ENCODE measurements around the gene CHAF1B. TPM values are rescaled to one million over a fixed set of nuclear protein-coding genes. Genes with fewer than 3 reads are reported as not detected.
"Not testable (repeated sequence)": the region's sequence is repeated elsewhere in the genome, so short reads cannot be mapped to it uniquely, and the experiment has no call there.

The CHAF1B gene
- total RNA-seq, 1 donor from 2014 or later: 0.24 TPM

GRCh38 chr21:36388096-36388495, 2.9 kb downstream of the CHAF1B start:
- DNase-seq (ENCODE audit: low spot score): no peak

GRCh38 chr21:36388835-36389234, 3.6 kb downstream of the CHAF1B start:
- no peak for DNase-seq (ENCODE audit: low spot score)

- DNase-seq (ENCODE audit: low spot score): not testable (repeated sequence)
Observed at GRCh38 chr21:36391649-36392048, 6.5 kb downstream of the CHAF1B start.

DNA sequence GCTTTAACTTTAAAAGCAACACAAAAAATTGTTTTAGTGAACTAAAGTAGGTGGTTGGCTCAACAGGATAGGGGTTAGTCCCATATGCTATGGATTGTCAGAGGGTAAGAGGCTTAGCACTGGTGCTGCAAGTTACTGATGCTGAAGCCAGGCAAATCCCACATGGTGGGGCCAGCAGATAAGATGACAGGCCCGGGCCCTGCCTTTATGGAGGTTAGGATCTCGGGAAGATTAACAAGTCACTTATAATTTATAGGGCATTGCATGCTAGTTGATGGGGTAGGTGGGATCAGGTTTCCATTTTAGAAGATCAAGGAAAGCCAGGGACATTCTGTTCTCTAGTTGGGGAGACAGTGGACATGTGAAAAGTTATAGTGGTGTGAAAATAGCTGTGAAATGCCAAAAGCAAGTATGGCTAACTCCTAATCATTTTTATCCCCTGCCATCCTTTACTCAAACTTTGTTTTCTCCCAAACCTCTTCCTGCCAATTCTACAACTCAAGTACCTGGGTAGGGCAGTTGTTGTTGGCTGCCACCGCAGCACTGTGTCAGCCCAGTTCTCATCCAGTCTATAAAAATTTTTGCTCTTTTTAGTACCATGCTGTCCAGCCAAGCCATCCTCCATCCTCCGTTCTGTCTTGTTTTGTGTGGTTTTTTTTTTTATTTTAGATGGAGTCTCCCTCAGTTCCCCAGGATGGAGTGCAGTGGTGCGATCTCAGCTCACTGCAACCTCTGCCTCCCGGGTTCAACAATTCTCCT, 10.3 kb downstream of the CHAF1B start:
- peak; percentile 37 for DNase-seq (ENCODE audit: low spot score)

DNA sequence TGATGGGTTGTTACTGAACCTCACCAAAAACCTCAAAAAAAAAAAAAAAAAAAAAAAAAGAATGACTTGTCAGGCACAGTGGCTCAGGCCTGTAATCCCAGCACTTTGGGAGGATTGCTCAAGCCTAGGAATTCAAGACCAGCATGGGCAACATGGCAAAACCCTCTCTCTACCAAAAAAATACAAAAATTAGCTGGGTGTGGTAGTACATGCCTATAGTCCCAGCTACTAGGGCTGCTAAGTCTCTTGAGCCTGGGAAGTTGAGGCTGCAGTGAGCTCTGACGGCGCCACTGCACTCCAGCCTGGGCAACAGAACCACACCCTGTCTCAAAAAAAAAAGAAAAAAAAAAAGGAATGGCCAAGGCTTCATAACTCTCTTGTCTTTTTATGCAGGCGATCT, 11.1 kb downstream of the CHAF1B start:
- DNase-seq (ENCODE audit: low spot score): peak; percentile 60

- no peak for DNase-seq (ENCODE audit: low spot score)
Observed at GRCh38 chr21:36396971-36397370, 11.8 kb downstream of the CHAF1B start.

GRCh38 chr21:36397606-36398005, 12.4 kb downstream of the CHAF1B start:
- no peak for DNase-seq (ENCODE audit: low spot score)

DNA sequence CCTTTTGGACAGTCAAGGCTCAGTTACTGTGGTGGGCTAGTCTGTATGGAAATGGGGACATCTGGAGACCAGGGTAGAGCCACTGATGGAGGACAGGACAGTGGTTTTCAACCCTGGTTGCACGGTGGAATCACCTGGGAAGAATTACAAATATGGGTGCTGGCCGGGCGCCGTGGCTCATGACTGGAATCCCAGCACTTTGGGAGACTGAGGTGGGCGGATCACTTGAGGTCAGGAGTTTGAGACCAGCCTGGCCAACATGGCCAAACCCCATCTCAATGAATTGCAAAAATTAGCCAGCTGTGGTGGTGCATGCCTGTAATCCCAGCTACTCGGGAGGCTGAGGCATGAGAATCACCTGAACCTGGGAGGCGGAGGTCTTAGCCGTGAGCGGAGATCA, 14.5 kb downstream of the CHAF1B start:
- DNase-seq (ENCODE audit: low spot score): not testable (repeated sequence)

DNA sequence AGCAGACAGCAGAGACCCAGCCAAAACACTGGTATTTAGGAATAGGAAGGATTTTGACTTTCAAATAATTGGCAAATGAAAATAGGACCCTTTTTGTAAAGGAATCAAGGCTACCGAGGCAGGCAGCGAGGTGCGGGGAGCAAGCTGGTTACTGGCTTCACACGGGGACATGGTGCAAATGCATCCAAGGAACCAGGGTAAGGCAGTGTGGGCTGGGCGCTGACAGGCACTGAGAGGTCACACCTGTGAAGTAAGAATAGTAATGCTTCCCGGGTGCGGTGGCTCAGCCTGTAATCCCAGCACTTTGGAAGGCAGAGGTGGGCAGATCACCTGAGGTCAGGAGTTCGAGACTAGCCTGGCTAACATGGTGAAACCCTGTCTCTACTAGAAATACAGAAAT, 15.5 kb downstream of the CHAF1B start:
- DNase-seq (ENCODE audit: low spot score): no peak

DNA sequence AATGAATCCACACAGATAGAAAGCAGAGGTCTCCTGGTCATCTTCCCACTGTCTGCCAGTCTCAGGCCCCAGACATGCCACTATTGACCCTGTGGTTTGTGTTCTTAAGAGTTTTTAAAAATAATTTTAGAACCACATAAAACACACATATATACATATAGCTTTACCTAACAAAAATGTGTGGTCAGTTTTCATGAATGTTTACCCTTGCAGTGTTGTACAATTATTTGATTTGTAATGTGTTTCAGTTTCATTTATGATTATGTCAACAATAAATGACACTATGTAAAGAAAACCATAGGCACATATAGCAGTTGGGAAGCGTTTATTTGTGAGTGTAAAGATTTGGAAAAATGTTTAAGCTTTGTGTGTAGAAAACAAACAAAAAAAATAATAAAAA, 17.1 kb downstream of the CHAF1B start:
- no peak for DNase-seq (ENCODE audit: low spot score)

DNA sequence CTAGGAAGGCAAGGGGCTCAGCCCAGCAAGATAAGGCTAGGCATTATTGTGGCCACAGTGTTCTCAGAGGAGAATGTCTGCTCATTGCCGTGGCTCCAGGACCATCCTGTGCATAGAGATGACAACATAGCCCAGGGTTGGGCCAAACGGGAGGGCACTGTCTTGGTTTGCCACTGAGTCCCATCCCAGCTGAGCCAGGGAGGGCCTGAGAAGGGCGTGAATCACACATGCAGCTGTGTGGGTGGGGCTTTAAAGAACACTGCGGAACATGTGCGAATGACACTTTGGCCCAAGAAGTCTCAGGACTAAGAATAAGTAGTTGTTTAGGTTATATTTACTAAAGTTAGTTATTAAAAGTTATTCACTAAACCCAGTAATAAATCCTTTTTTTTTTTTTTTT, 18.5 kb downstream of the CHAF1B start:
- no peak for DNase-seq (ENCODE audit: low spot score)

DNA sequence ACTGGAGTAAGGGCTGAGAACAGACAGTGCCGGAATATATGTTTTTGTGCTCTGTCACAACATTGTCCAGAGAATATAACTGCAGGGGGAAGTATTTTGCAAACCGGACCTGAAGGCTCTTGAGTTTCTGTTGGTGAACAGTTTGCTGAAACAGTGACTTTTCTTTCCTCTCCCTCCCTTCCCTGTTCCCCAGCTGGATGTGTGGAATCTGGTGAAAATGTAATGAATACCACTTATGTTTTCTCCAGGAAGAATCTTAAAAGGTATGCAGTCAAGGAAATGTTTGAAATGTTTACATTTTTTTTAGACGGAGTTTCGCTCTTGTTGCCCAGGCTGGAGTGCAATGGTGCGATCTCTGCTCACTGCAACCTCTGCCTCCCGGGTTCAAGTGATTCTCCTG, 23.4 kb downstream of the CHAF1B start:
- no peak for DNase-seq (ENCODE audit: low spot score)

- no peak for DNase-seq (ENCODE audit: low spot score)
Observed at GRCh38 chr21:36411301-36411700, 26.1 kb downstream of the CHAF1B start.

DNA sequence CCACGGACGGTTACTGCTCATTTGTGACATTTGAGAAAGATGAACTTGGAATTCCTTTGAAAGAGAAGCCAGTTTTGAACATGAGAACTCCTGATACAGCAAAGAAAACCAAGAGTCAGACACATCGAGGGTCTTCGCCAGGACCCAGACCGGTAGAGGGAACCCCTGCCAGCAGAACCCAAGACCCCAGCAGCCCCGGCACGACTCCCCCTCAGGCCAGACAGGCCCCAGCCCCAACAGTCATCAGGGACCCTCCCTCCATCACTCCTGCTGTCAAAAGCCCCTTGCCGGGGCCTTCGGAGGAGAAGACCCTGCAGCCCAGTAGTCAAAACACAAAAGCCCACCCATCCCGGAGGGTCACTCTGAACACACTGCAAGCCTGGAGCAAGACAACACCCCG, 27.7 kb downstream of the CHAF1B start:
- DNase-seq (ENCODE audit: low spot score): no peak

DNA sequence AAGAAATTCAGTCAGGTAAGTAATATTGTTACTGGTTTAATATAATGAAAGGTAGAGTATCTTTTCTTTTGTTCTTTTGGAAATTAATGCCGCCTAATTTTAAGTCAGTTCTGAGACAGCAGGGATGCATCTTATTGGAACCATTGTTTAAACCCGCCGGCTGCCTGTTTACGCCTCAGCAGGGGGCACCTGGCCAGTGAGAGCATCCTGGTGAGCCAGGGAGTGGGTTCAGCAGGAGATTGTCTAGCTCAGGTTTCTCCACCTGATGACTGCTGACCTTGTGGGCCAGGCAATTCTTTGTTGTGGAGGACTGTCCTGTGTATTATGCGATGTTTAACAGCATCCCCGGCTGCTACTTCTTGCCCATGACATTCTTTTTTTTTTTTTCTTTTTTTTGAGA, 30.2 kb downstream of the CHAF1B start:
- DNase-seq (ENCODE audit: low spot score): no peak

DNA sequence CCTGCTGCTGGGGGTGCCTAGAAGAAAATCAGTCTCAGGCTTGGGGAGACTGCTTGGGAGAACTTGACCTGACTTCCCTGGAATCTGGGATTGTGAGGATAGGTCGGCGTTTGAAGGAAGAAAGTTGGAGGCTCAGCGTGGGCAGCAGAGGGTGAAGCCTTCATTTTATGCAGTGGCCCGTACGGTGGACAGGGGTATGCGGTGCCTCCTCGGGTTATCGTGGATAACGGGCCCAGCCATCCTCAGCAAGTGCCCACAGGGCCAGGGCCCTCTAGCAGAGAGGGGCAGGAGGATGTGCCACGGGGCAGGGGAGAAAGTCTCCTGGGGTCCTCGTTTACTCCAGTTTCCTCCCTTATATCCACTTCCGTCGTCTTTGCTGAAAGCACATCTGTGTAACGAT, 34.0 kb downstream of the CHAF1B start:
- no peak for DNase-seq (ENCODE audit: low spot score)

- DNase-seq (ENCODE audit: low spot score): peak; percentile 88
Observed at GRCh38 chr21:36419996-36420395, 34.8 kb downstream of the CHAF1B start.

DNA sequence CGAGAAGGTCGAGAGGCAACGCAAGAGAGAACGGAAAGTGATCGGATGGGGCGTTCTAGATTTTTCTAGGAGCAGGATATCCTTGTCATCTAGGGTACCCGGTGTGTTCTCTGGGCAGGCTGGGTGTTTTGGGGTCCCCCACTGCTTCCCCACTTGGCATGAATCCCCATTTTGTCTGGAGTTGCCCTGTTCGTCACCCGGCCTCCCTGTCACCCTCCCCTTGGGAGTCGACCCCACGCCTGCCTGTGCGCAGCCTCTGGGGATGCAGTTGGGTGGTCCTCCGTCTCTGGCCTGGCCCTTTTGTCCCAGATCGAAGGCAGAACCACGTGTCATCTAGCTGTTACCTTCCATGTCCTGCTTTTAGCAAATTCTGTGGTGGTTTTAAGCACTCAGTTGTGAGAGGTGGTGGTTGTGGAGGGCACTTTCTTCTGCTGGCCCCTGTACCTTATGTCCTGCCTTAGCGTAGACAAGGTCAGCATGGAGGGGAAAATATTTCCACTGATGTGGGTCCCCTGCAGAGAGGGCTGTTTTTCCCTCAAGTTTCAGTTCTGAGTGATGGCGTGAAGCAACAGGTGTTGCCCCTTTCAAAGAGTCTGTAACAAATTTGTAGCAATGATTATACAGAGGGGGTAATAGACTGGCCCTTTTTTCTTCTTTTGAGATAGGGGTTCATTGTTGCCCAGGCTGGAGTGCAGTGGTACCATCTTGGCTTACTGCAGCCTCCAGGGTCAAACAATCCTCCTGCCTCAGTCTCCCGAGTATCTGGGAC, 35.6 kb downstream of the CHAF1B start:
- no peak for DNase-seq (ENCODE audit: low spot score)

DNA sequence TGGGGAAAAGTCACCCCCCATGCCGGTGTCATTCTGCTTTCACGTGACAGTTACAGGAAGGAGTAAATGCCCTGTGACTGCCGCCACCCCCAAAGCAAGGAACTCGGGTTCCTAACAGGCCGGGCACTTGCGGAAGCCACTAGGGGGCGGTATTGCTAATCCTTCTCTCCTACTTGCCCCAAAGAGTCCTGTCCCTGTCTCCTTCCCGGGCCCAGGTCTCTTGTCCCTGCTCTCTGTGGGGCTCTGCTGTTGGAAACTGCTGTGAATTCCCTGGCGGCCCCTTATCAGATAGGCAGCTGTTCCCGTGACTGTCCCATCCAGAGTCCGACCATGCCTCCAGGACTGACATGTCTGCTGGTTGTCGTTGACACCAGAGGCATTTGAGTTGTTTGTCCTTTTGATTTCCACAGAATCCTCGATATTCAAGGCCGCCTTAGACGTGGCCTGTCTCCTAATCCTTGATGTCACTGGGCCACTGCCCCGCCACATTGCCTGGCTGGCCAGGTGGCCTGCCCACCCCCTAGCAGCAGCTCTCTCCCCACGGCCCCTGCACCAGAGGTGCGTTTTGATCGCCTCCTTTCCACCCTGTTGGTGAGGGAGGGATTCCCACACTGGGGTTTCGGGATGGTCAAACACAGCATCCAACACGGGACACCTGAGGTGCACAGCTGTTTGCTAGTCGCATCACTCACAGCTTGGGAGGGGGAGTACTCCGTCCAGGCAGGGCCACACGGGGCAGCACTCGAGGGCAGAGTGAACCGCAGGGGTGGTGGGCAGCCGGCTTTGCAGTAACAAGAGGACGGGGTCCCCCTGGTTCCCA, 37.3 kb downstream of the CHAF1B start:
- no peak for DNase-seq (ENCODE audit: low spot score)

DNA sequence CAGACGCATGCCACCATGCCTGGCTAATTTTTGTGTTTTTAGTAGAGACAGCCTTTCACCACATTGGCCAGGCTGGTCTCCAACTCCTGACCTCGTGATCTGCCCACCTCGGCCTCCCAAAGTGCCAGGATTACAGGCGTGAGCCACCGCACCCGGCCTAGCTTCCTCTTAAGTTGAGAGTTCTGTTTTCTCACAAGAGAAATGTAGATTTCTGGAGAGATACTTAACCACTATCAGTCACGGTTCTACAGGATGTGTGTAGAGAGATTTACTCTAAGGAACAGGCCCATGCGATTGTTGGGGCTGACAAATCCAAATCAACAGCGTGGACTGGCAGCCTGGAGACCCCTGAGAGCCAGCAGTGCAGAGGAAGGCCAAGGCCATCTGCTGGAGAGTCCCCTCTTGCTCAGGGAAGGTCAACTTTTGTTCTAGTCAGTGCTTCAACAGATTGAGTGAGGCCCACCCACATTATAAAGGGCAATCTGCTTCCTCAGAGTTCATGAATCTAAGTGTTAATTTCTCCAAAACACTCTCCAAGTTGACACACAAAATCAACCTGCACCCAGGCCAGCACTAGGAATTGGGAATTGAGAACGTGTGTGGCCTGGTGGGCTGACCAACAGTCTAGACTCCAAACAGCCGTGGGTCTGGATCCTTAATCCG, 38.7 kb downstream of the CHAF1B start:
- DNase-seq (ENCODE audit: low spot score): no peak

- no peak for DNase-seq (ENCODE audit: low spot score)
Observed at GRCh38 chr21:36424592-36424991, 39.4 kb downstream of the CHAF1B start.

DNA sequence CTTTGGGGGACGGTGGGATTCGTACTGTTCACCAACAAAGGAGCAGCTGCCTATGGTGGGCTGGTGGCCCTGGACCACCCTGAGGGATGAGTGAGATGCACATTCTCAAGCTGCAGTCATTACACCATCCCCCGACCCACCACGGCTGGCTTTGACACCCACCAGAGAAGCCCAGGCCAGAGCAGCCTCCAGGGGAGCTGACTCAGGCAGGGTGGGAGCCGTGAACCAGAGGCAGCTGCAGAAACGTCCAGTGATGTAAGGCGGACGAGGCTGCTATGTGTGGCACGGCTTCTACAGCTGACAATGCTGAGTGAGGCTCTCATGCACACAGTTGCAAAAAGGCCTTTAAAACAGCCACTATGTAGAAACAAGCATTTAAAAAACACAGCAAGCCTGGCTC, 40.1 kb downstream of the CHAF1B start:
- DNase-seq (ENCODE audit: low spot score): peak; percentile 19
